Central memory CD4-positive, alpha-beta T cell (primary cell): ENCODE measurements around the gene DAPK1.
"Not testable (repeated sequence)": the region's sequence is repeated elsewhere in the genome, so short reads cannot be mapped to it uniquely, and the experiment has no call there.

ENCODE experiments used
- DNase-seq: peaks from one replicate; pipeline ENCODE4 v3.0.0; 2022

The DAPK1 gene

GRCh38 chr9:87498811-87499360 is 1.2 kb downstream of the DAPK1 start:
- no peak for DNase-seq

- DNase-seq = no peak
These were observed 1.9 kb downstream of the DAPK1 start for GRCh38 chr9:87499424-87500017.

GRCh38 chr9:87500491-87501270 is 3.0 kb downstream of the DAPK1 start:
- no peak for DNase-seq

- DNase-seq = not testable (repeated sequence)
These were observed 3.6 kb downstream of the DAPK1 start for GRCh38 chr9:87501271-87501656.

GRCh38 chr9:87501806-87502205 is 4.1 kb downstream of the DAPK1 start:
- DNase-seq = no peak

GRCh38 chr9:87502391-87503221 is 4.9 kb downstream of the DAPK1 start:
- no peak for DNase-seq

- DNase-seq = no peak
These were observed 5.8 kb downstream of the DAPK1 start for GRCh38 chr9:87503430-87503829.

GRCh38 chr9:87503927-87504326 is 6.3 kb downstream of the DAPK1 start:
- DNase-seq = no peak

- no peak for DNase-seq
These were observed 7.3 kb downstream of the DAPK1 start for GRCh38 chr9:87504938-87505337.

GRCh38 chr9:87505869-87506678 is 8.4 kb downstream of the DAPK1 start:
- no peak for DNase-seq

GRCh38 chr9:87507576-87507975 is 9.9 kb downstream of the DAPK1 start:
- no peak for DNase-seq

- DNase-seq = no peak
These were observed 12.6 kb downstream of the DAPK1 start for GRCh38 chr9:87510252-87510683.

GRCh38 chr9:87512311-87512710 is 14.6 kb downstream of the DAPK1 start:
- DNase-seq = no peak

- DNase-seq = no peak
These were observed 15.5 kb downstream of the DAPK1 start for GRCh38 chr9:87513161-87513560.

GRCh38 chr9:87513880-87514535 is 16.3 kb downstream of the DAPK1 start:
- no peak for DNase-seq

- DNase-seq = no peak
These were observed 17.3 kb downstream of the DAPK1 start for GRCh38 chr9:87515006-87515405.

GRCh38 chr9:87515588-87516221 is 18.0 kb downstream of the DAPK1 start:
- DNase-seq = no peak

GRCh38 chr9:87516222-87516925 is 18.7 kb downstream of the DAPK1 start:
- DNase-seq = no peak

GRCh38 chr9:87516926-87517290 is 19.2 kb downstream of the DAPK1 start:
- no peak for DNase-seq

GRCh38 chr9:87517732-87518131 is 20.1 kb downstream of the DAPK1 start:
- no peak for DNase-seq
